HUES6 (cell line): ENCODE results near the gene DNM1L.
"Not testable (repeated sequence)": the region's sequence is repeated elsewhere in the genome, so short reads cannot be mapped to it uniquely, and the experiment has no call there.

Source experiments
- H3K27ac ChIP-seq: 2 replicates; pipeline ENCODE4 v1.7.0; 2013; ENCODE audit warnings: low read depth, mild to moderate bottlenecking, low read length, inconsistent platforms
- H3K27me3 ChIP-seq: 2 replicates; pipeline ENCODE4 v1.6.1; 2013; ENCODE audit warnings: low read length; ENCODE audit not compliant: control insufficient read depth, insufficient read depth
- H3K36me3 ChIP-seq: 2 replicates; pipeline ENCODE4 v1.6.1; 2013; ENCODE audit warnings: low read length; ENCODE audit not compliant: control insufficient read depth, insufficient read depth
- H3K4me1 ChIP-seq: 2 replicates; pipeline ENCODE4 v1.6.1; 2013; ENCODE audit warnings: low read length; ENCODE audit not compliant: control insufficient read depth, insufficient read depth
- H3K4me3 ChIP-seq: 2 replicates; pipeline ENCODE4 v1.5.1; 2013; ENCODE audit warnings: low read depth, low read length
- H3K9ac ChIP-seq: one replicate; pipeline ENCODE4 v1.6.1; 2013; ENCODE audit warnings: mild to moderate bottlenecking, low read length
- H3K9me3 ChIP-seq: 2 replicates; pipeline ENCODE4 v1.6.1; 2013; ENCODE audit warnings: low read depth, low read length; ENCODE audit not compliant: control insufficient read depth, insufficient read depth

Gene DNM1L

GRCh38 chr12:32695787-32696186 lies 16.7 kb downstream of the DNM1L start:
- Histone ChIP-seq H3K27ac (no peak overlapping the region), H3K36me3 (peaks cover 16% of the 10 kb centered on the region; the same call in 1 of the 2 replicates), H3K4me1 (peaks cover 19% of the 10 kb centered on the region), H3K4me3 (no peak overlapping the region), H3K9ac (no peak overlapping the region), H3K27me3 (no peaks in the 10 kb centered on the region), H3K9me3 (peaks cover 10% of the 10 kb centered on the region; the same call in 1 of the 2 replicates)

- Histone ChIP-seq H3K4me1 (peaks cover 10% of the 10 kb centered on the region), H3K9ac (no peak overlapping the region), H3K4me3 (no peak overlapping the region), H3K36me3 (peaks cover 16% of the 10 kb centered on the region), H3K27ac (no peak overlapping the region), H3K27me3 (no peaks in the 10 kb centered on the region), H3K9me3 (peaks cover 7% of the 10 kb centered on the region; the same call in 1 of the 2 replicates)
Measured at GRCh38 chr12:32697445-32697844, 18.3 kb downstream of the DNM1L start.

- H3K9ac ChIP-seq = no peak overlapping the region
- peaks cover 7% of the 10 kb centered on the region; the same call in 1 of the 2 replicates for H3K9me3 ChIP-seq
- no peaks in the 10 kb centered on the region for H3K27me3 ChIP-seq
- no peak overlapping the region for H3K4me3 ChIP-seq
- H3K27ac ChIP-seq = no peak overlapping the region
- H3K36me3 ChIP-seq = peaks cover 14% of the 10 kb centered on the region
- H3K4me1 ChIP-seq = peaks cover 10% of the 10 kb centered on the region
Measured at GRCh38 chr12:32698285-32698684, 19.2 kb downstream of the DNM1L start.

- H3K27ac ChIP-seq, H3K4me3 ChIP-seq, H3K4me1 ChIP-seq, H3K9ac ChIP-seq, H3K27me3 ChIP-seq, H3K9me3 ChIP-seq, H3K36me3 ChIP-seq: not testable (repeated sequence)
Measured at GRCh38 chr12:32699437-32699836, 20.3 kb downstream of the DNM1L start.

GRCh38 chr12:32702473-32702872 lies 23.4 kb downstream of the DNM1L start:
- no peak overlapping the region for H3K27ac ChIP-seq
- no peak overlapping the region for H3K4me3 ChIP-seq
- H3K36me3 ChIP-seq = peaks cover 16% of the 10 kb centered on the region
- no peak overlapping the region for H3K9ac ChIP-seq
- no peaks in the 10 kb centered on the region for H3K27me3 ChIP-seq
- H3K4me1 ChIP-seq = peaks cover 6% of the 10 kb centered on the region
- H3K9me3 ChIP-seq = no peaks in the 10 kb centered on the region

GRCh38 chr12:32702946-32703345 lies 23.8 kb downstream of the DNM1L start:
- H3K36me3 ChIP-seq = peaks cover 17% of the 10 kb centered on the region
- no peaks in the 10 kb centered on the region for H3K27me3 ChIP-seq
- H3K9ac ChIP-seq = no peak overlapping the region
- H3K27ac ChIP-seq = no peak overlapping the region
- H3K4me3 ChIP-seq = no peak overlapping the region
- no peaks in the 10 kb centered on the region for H3K9me3 ChIP-seq
- peaks cover 2% of the 10 kb centered on the region for H3K4me1 ChIP-seq

- Histone ChIP-seq H3K36me3 (peaks cover 36% of the 10 kb centered on the region), H3K9me3 (no peaks in the 10 kb centered on the region), H3K4me1 (no peaks in the 10 kb centered on the region), H3K9ac (no peak overlapping the region), H3K27me3 (no peaks in the 10 kb centered on the region), H3K4me3 (no peak overlapping the region), H3K27ac (no peak overlapping the region)
Measured at GRCh38 chr12:32705783-32706182, 26.7 kb downstream of the DNM1L start.

GRCh38 chr12:32706335-32707024 lies 27.4 kb downstream of the DNM1L start:
- no peak overlapping the region for H3K9ac ChIP-seq
- H3K9me3 ChIP-seq = no peaks in the 10 kb centered on the region
- no peak overlapping the region for H3K27ac ChIP-seq
- H3K36me3 ChIP-seq = peaks cover 41% of the 10 kb centered on the region
- H3K4me3 ChIP-seq = no peak overlapping the region
- no peaks in the 10 kb centered on the region for H3K27me3 ChIP-seq
- H3K4me1 ChIP-seq = no peaks in the 10 kb centered on the region

GRCh38 chr12:32708926-32709325 lies 29.8 kb downstream of the DNM1L start:
- H3K4me3 ChIP-seq = no peak overlapping the region
- no peaks in the 10 kb centered on the region for H3K4me1 ChIP-seq
- peaks cover 61% of the 10 kb centered on the region for H3K36me3 ChIP-seq
- H3K9ac ChIP-seq = no peak overlapping the region
- H3K27me3 ChIP-seq = no peaks in the 10 kb centered on the region
- H3K27ac ChIP-seq = no peak overlapping the region
- H3K9me3 ChIP-seq = no peaks in the 10 kb centered on the region

- Histone ChIP-seq H3K27ac (no peak overlapping the region), H3K36me3 (peaks cover 52% of the 10 kb centered on the region), H3K9ac (no peak overlapping the region), H3K9me3 (no peaks in the 10 kb centered on the region), H3K4me1 (no peaks in the 10 kb centered on the region), H3K27me3 (no peaks in the 10 kb centered on the region), H3K4me3 (no peak overlapping the region)
Measured at GRCh38 chr12:32714772-32715171, 35.7 kb downstream of the DNM1L start.

- no peaks in the 10 kb centered on the region for H3K9me3 ChIP-seq
- peaks cover 50% of the 10 kb centered on the region for H3K36me3 ChIP-seq
- H3K27ac ChIP-seq = no peak overlapping the region
- no peaks in the 10 kb centered on the region for H3K27me3 ChIP-seq
- H3K9ac ChIP-seq = no peak overlapping the region
- no peak overlapping the region for H3K4me3 ChIP-seq
- no peaks in the 10 kb centered on the region for H3K4me1 ChIP-seq
Measured at GRCh38 chr12:32718926-32719325, 39.8 kb downstream of the DNM1L start.
